Endothelial cell of umbilical vein (primary cell): Measurements from ENCODE around the gene SIRT5. TPM values are rescaled to one million over a fixed set of nuclear protein-coding genes. Genes with fewer than 3 reads are reported as not detected.

Experiments used
- BruUV-seq: library from RNA; stranded (reverse); fragments of 400-500 nt; replicated peaks from 2 replicates; lab custom pipeline; 2021; lab: Mats Ljungman, UMichigan
- CTCF ChIA-PET: fragments of 300-600, 350-600 bp; sonication (Branson Sonifier 250); formaldehyde crosslinking; loops from one replicate; lab custom pipeline; 2021; ENCODE audit warnings: antibody characterized with exemption, inconsistent platforms; lab: Charles Lee
- POLR2A ChIA-PET: fragments of 300-600, 350-600 bp; sonication (Branson Sonifier 250); formaldehyde crosslinking; loops from one replicate; lab custom pipeline; 2021; ENCODE audit warnings: antibody characterized with exemption, inconsistent platforms; lab: Charles Lee
- DNase-seq: peaks from one replicate; pipeline ENCODE4 v3.0.0-alpha.2; 2011; ENCODE audit warnings: low read depth, low spot score
- FAIRE-seq: peaks from 2 replicates; lab custom pipeline; 2011; peaks lifted over from hg19 to GRCh38; lab: Jason Lieb, UNC
- H2AFZ ChIP-seq: 2 replicates; pipeline ENCODE4 v1.6.0; 2012; ENCODE audit warnings: low read depth, low read length, control low read depth, inconsistent platforms
- H3K27ac ChIP-seq: 2 replicates; pipeline ENCODE4 v1.5.1; 2011; ENCODE audit warnings: low read depth, mild to moderate bottlenecking, control low read depth, low read length, moderate library complexity; ENCODE audit not compliant: insufficient read depth
- H3K27me3 ChIP-seq, 2 experiments: 2 replicates each; pipeline versions ENCODE4 v1.6.0 to v1.6.1; 2011; ENCODE audit warnings: low read length in 2 of 2, mixed read lengths in 1 of 2; ENCODE audit not compliant: control insufficient read depth in 2 of 2, insufficient read depth in 2 of 2
- H3K36me3 ChIP-seq, 2 experiments: 2 replicates in 1 of 2; 3 replicates in 1 of 2; pipeline ENCODE4 v1.5.1; 2011; ENCODE audit warnings: low read length in 2 of 2, mild to moderate bottlenecking in 1 of 2, moderate library complexity in 1 of 2; ENCODE audit not compliant: control insufficient read depth in 2 of 2, insufficient read depth in 2 of 2; ENCODE audit errors: extremely low read depth in 1 of 2
- H3K4me1 ChIP-seq: 3 replicates; pipeline ENCODE4 v1.5.1; 2011; ENCODE audit warnings: mild to moderate bottlenecking, low read length; ENCODE audit not compliant: control insufficient read depth, insufficient read depth; ENCODE audit errors: extremely low read depth
- H3K4me2 ChIP-seq: 2 replicates; pipeline ENCODE4 v1.6.1; 2011; ENCODE audit warnings: low read length, control low read depth, mixed read lengths; ENCODE audit not compliant: insufficient read depth
- H3K4me3 ChIP-seq, 3 experiments: fragments of 200-600 bp in 1 of 3; sonication (generic), shearing (Covaris generic) in 1 of 3; replicated peaks in 1 of 3; 2 replicates each; pipeline ENCODE4 v1.5.1; 2011 to 2016; ENCODE audit warnings: control low read depth in 3 of 3, low read length in 3 of 3, mild to moderate bottlenecking in 2 of 3, inconsistent platforms in 1 of 3, low read depth in 1 of 3, moderate library complexity in 1 of 3; ENCODE audit not compliant: insufficient read depth in 1 of 3
- H3K79me2 ChIP-seq: 2 replicates; pipeline ENCODE4 v1.6.0; 2012; ENCODE audit warnings: low read length, inconsistent platforms; ENCODE audit not compliant: control insufficient read depth, insufficient read depth
- H3K9ac ChIP-seq: replicated peaks from 2 replicates; pipeline ENCODE3; 2011; ENCODE audit warnings: low read length, control low read depth; ENCODE audit not compliant: insufficient read depth; ENCODE audit errors: extremely low read depth
- H3K9me1 ChIP-seq: replicated peaks from 3 replicates; pipeline ENCODE4 v1.6.0; 2011; ENCODE audit warnings: mild to moderate bottlenecking, low read length; ENCODE audit not compliant: control insufficient read depth, insufficient read depth; ENCODE audit errors: extremely low read depth
- H3K9me3 ChIP-seq: replicated peaks from 2 replicates; pipeline ENCODE4 v1.5.1; 2012; ENCODE audit warnings: low read length, inconsistent platforms; ENCODE audit not compliant: control insufficient read depth, insufficient read depth
- H4K20me1 ChIP-seq: replicated peaks from 2 replicates; pipeline ENCODE3; 2011; ENCODE audit warnings: mild to moderate bottlenecking, low read length; ENCODE audit not compliant: control insufficient read depth, insufficient read depth; ENCODE audit errors: extremely low read depth
- CTCF ChIP-seq, 2 donors: IDR thresholded peaks; 1 replicate in 1 of 2; 2 replicates in 1 of 2; pipeline ENCODE4 v1.5.1; 2011; ENCODE audit warnings: low read length in 2 of 2, mild to moderate bottlenecking in 2 of 2, moderate library complexity in 2 of 2, control low read depth in 1 of 2, inconsistent platforms in 1 of 2, low read depth in 1 of 2; ENCODE audit not compliant: insufficient read depth in 1 of 2; ENCODE audit errors: extremely low read depth in 1 of 2
- EZH2 ChIP-seq: IDR thresholded peaks from 2 replicates; pipeline ENCODE4 v1.6.1; 2012; ENCODE audit warnings: borderline replicate concordance, low read depth, mild to moderate bottlenecking, moderate library complexity, low read length, inconsistent platforms; ENCODE audit not compliant: severe bottlenecking
- FOS ChIP-seq: IDR thresholded peaks from 2 replicates; pipeline ENCODE4 v1.6.1; 2011; ENCODE audit warnings: mild to moderate bottlenecking, low read length, moderate library complexity, borderline replicate concordance; ENCODE audit not compliant: insufficient read depth
- GATA2 ChIP-seq: IDR thresholded peaks from 2 replicates; pipeline ENCODE4 v1.7.0; 2011; ENCODE audit warnings: low read depth, mild to moderate bottlenecking, moderate library complexity, mixed read lengths, low read length; ENCODE audit not compliant: insufficient read length, insufficient read depth
- JUN ChIP-seq: IDR thresholded peaks from 2 replicates; pipeline ENCODE4 v1.6.1; 2011; ENCODE audit warnings: borderline replicate concordance, low read depth; ENCODE audit not compliant: insufficient read length, insufficient read depth
- MAX ChIP-seq: IDR thresholded peaks from 2 replicates; pipeline ENCODE4 v1.6.1; 2011; ENCODE audit not compliant: insufficient read depth, insufficient read length
- MYC ChIP-seq: IDR thresholded peaks from one replicate; pipeline ENCODE4 v1.6.1; 2011; ENCODE audit warnings: mild to moderate bottlenecking, low read depth, low read length
- POLR2A ChIP-seq: IDR thresholded peaks from 2 replicates; pipeline ENCODE4 v1.6.1; 2012; ENCODE audit warnings: low read depth, mild to moderate bottlenecking, control low read depth, low read length
- POLR2AphosphoS5 ChIP-seq: IDR thresholded peaks from 2 replicates; pipeline ENCODE4 v1.6.1; 2012; ENCODE audit warnings: low read depth, mild to moderate bottlenecking, control low read depth, low read length, moderate library complexity; ENCODE audit not compliant: insufficient read depth
- dilution Hi-C: fragments of 300-500 bp; cut with MboI; formaldehyde crosslinking; loops from one replicate; pipeline ENCODE4 v1.15.0; 2019; ENCODE audit warnings: low sequenced_read_pairs; ENCODE audit not compliant: extremely low pct_ligation_motif_present
- intact Hi-C: fragments of 100-400 bp; cut with micrococcal nuclease; formaldehyde crosslinking; loops from one replicate; pipeline ENCODE4 v1.10.0; 2022
- polyA plus RNA-seq, 4 experiments: library from polyadenylated mRNA; depleted of rRNA in 3 of 4; stranded (reverse) in 3 of 4; unstranded in 1 of 4; fragments of >200 nt; gene quantifications; 2 replicates each; pipeline versions ENCODE4 v1.2.1 to v1.2.3, GENCODE V29; 2011 to 2012; ENCODE audit warnings: missing spikeins in 1 of 4
- total RNA-seq: library from RNA; stranded (reverse); gene quantifications from 2 replicates; pipeline ENCODE4 v1.2.3, GENCODE V29; 2021

Gene SIRT5
- total and polyA plus RNA-seq, 2 donors (not counting 3 experiments of a cell fraction or from before 2014, with no cell fraction given): 4.7 to 7.2 TPM

- intact Hi-C loops: no loop called here
- no peaks in the 10 kb centered on the region for H3K79me2 ChIP-seq
- H3K9me3 ChIP-seq: no peaks in the 10 kb centered on the region
- no peak overlapping the region for H3K4me2 ChIP-seq
- H3K9ac ChIP-seq: no peak overlapping the region
- POLR2A ChIA-PET: no interaction called here
- no peaks in the 10 kb centered on the region for H3K36me3 ChIP-seq
- TF ChIP-seq MAX (no peak), JUN (no peak), POLR2AphosphoS5 (no peak), MYC (no peak), CTCF (IDR thresholded peaks at IDR 0.05; ENCODE audit: extremely low read depth in 1 of 2, insufficient read depth in 1 of 2, low read depth in 1 of 2, low read length in 2 of 2) (no peak), FOS (no peak), GATA2 (no peak), EZH2 (no peak), POLR2A (no peak)
- dilution Hi-C loops: loop anchor here (25.0 kb wide), 1 partner anchor 223 kb away; the partner anchor contains the start of gene TBC1D7
- no peak for FAIRE-seq
- no peak for DNase-seq
- CTCF ChIA-PET: interaction anchor here (1.8 to 4.9 kb wide), 2 partner anchors 13 to 23 kb away, joined by 7 to 57 read pairs; partner anchors contain the start of gene SIRT5
- H3K27ac ChIP-seq: no peak overlapping the region
- no TSS peak for BruUV-seq
- no peaks in the 10 kb centered on the region for H4K20me1 ChIP-seq
- no peaks in the 10 kb centered on the region for H3K9me1 ChIP-seq
- H3K4me1 ChIP-seq: no peaks in the 10 kb centered on the region
- H3K4me3 ChIP-seq: no peak overlapping the region
- no peak overlapping the region for H2AFZ ChIP-seq
- peaks cover 2 to 6% of the 10 kb centered on the region in 2 experiments for H3K27me3 ChIP-seq
These were observed 13.8 kb upstream of the SIRT5 start for GRCh38 chr6:13560651-13561044.
